Hepatocyte (in vitro differentiated cells): ENCODE measurements around the gene PAX5.
A peak's percentile ranks its signal among the peaks of the same experiment; 100 is the strongest.

ENCODE experiments used
- EZH2 ChIP-seq: fragments of 200-600 bp; sonication (generic); IDR thresholded peaks from 2 replicates; pipeline ENCODE4 v1.6.1; 2016; ENCODE audit warnings: antibody characterized with exemption, mild to moderate bottlenecking, borderline replicate concordance
- EZH2phosphoT487 ChIP-seq: fragments of 200-600 bp; sonication (generic); IDR thresholded peaks from one replicate; pipeline ENCODE4 v1.6.1; 2018; ENCODE audit warnings: antibody characterized with exemption, mild to moderate bottlenecking, low read depth, moderate library complexity; ENCODE audit not compliant: unreplicated experiment, severe bottlenecking
- TF ChIP-seq, protein P1 (sequence below): fragments of 200-600 bp; sonication (generic); IDR thresholded peaks from 2 replicates; pipeline ENCODE4 v1.5.1; 2016; ENCODE audit warnings: antibody characterized with exemption, mild to moderate bottlenecking; ENCODE audit not compliant: poor library complexity

- TF ChIP-seq, protein P1, sequence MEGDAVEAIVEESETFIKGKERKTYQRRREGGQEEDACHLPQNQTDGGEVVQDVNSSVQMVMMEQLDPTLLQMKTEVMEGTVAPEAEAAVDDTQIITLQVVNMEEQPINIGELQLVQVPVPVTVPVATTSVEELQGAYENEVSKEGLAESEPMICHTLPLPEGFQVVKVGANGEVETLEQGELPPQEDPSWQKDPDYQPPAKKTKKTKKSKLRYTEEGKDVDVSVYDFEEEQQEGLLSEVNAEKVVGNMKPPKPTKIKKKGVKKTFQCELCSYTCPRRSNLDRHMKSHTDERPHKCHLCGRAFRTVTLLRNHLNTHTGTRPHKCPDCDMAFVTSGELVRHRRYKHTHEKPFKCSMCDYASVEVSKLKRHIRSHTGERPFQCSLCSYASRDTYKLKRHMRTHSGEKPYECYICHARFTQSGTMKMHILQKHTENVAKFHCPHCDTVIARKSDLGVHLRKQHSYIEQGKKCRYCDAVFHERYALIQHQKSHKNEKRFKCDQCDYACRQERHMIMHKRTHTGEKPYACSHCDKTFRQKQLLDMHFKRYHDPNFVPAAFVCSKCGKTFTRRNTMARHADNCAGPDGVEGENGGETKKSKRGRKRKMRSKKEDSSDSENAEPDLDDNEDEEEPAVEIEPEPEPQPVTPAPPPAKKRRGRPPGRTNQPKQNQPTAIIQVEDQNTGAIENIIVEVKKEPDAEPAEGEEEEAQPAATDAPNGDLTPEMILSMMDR: no peak
- TF ChIP-seq EZH2phosphoT487 (no peak), EZH2 (peak; percentile 56)
These were observed at the start of gene PAX5 for GRCh38 chr9:37033682-37034304.
